MM.1S (cell line): ENCODE data around the gene GULP1.

ENCODE experiments used
- CTCF ChIP-seq: fragments of 300-600 bp; sonication (generic); IDR thresholded peaks from 2 replicates; pipeline ENCODE4 v1.5.1; 2016; ENCODE audit warnings: antibody characterized with exemption, low read length, mixed read lengths
- EZH2 ChIP-seq: fragments of 300-600 bp; sonication (generic); optimal IDR thresholded peaks from 2 replicates; pipeline ENCODE3; 2017; ENCODE audit warnings: low read depth, mild to moderate bottlenecking, antibody characterized with exemption, low read length, mixed read lengths

- TF ChIP-seq EZH2, result no peak
- TF ChIP-seq CTCF, result no peak
Measured at GRCh38 chr2:188526701-188527100, 235.0 kb downstream of the GULP1 start.
